ENCODE results near the gene TRAPPC13.
"Not testable (repeated sequence)": the region's sequence is repeated elsewhere in the genome, so short reads cannot be mapped to it uniquely, and the experiment has no call there.

TRAPPC13 gene, protein sequence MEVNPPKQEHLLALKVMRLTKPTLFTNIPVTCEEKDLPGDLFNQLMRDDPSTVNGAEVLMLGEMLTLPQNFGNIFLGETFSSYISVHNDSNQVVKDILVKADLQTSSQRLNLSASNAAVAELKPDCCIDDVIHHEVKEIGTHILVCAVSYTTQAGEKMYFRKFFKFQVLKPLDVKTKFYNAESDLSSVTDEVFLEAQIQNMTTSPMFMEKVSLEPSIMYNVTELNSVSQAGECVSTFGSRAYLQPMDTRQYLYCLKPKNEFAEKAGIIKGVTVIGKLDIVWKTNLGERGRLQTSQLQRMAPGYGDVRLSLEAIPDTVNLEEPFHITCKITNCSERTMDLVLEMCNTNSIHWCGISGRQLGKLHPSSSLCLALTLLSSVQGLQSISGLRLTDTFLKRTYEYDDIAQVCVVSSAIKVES

GRCh38 chr5:65624571-65625555 is at the start of gene TRAPPC13, which contains the start of gene SHLD3:
Gene TRAPPC13 (plus strand): TSS chr5:65625027. CDS start chr5:65625061, 34 bp downstream.
Gene SHLD3 (plus strand): TSS chr5:65625027. CDS start chr5:65629588, 4,561 bp downstream.
- peak; percentile 87 for DNase-seq

GRCh38 chr5:65577141-65577540 is 47.7 kb upstream of the TRAPPC13 start:
- DNase-seq: no peak

GRCh38 chr5:65588694-65589093 is 36.1 kb upstream of the TRAPPC13 start:
- DNase-seq: no peak

DNA sequence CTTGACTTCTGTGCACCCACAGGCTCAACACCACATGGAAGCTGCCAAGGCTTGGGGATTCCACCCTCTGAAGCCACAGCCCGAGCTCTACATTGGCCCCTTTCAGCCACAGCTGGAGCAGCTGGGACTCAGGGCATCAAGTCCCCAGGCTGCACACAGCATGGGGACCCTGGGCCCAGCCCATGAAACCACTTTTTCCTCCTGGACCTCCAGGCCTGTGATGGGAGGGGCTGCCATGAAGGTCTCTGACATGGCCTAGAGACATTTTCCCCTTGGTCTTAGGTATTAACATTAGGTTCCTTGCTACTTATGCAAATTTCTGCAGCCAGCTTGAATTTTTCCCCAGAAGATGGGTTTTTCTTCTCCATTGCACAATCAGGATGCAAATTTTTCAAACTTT is 23.1 kb upstream of the TRAPPC13 start:
- not testable (repeated sequence) for DNase-seq

- DNase-seq: no peak
Observed at GRCh38 chr5:65611524-65611923, 13.3 kb upstream of the TRAPPC13 start.

DNA sequence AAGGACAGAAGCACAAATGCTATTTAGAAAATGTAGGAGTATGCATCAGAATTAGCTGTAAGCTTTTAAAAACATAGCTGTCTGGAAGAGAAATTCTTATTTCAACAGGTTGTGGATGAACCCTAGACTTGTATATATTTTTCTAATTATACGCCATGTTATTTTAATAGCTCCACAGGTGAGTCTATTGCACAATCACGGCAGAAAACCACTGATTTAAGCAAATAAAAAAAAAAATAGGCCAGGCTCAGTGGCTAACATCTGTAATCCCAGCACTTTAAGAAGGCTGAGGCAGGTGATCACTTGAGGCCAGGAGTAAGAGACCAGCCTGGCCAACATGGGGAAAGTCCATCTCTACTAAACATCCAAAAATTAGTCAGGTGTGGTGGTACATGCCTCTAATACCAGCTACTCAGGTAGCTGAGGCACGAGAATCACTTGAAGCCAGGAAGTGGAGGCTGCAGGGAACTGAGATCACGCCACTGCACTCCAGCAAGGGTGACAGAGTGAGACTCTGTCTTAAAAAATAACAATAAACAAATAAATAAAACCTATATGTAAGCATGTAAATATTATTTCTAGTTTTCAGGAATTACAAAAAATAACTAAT is 12.4 kb upstream of the TRAPPC13 start:
- DNase-seq: no peak

DNA sequence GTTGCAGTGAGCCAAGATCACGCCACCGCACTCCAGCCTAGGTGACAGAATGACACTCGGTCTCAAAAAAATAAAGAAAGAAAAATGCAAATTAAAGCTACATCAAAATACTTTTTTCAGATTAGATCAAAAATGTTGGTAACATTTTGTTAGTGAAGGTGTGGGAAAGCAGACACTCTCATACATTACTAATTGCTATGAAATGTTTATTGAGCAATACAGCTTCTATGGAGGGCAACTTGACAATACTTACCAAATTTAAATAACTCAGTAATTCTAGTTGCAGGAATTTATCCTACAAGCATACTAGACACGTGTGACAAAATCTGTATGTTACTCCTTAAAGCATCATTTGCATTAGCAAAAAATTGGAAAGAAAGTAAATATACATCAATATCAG is 4.8 kb upstream of the TRAPPC13 start:
- DNase-seq: no peak

DNA sequence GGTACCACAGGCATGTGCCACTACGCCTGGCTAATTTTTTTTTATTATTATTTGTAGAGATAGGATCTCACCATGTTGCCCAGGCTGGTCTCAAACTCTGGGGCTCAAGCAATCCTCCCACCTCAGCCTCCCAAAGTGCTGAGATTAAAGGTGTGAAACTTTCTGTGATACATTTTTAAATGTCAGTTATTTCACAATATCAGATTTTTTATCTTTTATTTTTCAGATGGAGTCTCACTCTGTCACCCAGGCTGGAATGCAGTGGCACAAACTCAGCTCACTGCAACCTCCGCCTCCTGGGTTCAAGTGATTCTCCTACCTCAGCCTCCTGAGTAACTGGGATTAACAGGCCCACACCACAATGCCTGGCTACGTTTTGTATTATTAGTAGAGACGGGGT is 2.9 kb upstream of the TRAPPC13 start:
- DNase-seq: not testable (repeated sequence)

GRCh38 chr5:65623482-65623881 is 1.3 kb upstream of the TRAPPC13 start:
- DNase-seq: no peak

DNA sequence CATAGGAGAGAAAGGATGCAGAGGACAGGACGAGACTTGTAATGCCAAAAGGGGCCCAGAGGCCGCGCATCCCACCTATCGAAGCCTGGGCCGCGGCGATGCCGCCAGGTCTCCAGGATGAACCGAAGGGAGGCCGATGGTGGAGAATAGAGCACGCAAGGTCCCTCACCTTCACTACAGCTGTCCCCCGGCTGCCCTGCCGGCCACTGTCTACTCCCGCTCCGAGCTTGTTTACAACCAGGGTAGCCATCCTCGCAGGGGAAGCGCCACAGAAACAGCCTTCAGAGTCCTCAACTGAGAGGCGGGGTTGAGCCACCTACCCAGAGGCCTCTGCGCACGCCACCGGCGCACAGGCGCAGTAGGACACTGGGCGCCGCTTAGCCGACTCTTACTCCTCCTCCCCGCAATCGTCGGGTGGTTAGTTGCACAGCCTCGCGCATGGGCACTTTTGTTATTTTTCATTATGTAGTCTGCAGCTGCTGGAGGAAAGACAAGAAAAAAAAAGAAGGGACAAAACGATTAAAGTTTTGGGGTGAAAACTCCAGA is 729 bp upstream of the TRAPPC13 start, which contains the start of gene TRIM23:
Gene TRIM23, minus strand, starts transcription at position 309 of the 546 bp plus-strand sequence. Its CDS starts 59 bp downstream, at position 250.
- DNase-seq: peak; percentile 92

GRCh38 chr5:65625743-65626142 is 916 bp downstream of the TRAPPC13 start:
- DNase-seq: no peak

DNA sequence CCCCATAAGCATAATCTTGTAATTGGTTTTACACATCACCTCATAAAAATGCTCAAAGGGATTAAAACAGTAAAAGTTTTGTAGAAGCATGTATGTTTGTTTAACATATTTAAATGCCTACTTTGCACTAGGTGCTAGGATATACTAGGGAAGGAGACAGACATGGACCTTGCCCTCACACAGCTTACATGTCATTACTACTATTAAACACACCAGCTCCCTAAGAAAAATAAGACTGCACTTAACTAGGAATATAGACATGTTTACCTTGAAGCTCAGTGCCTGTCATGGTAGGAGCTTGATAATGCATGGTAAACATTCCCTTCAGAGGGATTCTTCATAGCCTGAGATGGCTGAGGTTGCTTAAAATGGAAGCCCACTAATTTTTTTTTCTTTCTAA is 6.2 kb downstream of the TRAPPC13 start:
- no peak for DNase-seq

DNA sequence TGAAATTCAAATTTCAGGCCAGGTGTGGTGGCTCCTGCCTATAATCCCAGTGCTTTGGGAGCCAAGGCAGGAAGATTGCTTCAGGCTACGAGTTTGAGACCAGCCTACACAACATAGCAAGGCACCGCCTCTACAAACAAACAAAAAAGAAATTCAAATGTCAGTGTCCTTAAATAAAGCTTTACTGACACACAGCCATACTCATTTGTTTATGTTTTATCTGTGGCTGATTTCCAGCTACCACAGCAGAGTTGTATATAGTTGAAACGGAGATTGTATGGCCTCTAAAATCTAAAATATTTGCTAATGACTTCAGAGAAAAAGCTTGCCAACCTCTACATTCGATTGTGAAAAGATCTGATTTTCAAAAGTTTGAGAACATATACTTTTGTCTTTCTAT is 15.4 kb downstream of the TRAPPC13 start:
- DNase-seq: no peak

DNA sequence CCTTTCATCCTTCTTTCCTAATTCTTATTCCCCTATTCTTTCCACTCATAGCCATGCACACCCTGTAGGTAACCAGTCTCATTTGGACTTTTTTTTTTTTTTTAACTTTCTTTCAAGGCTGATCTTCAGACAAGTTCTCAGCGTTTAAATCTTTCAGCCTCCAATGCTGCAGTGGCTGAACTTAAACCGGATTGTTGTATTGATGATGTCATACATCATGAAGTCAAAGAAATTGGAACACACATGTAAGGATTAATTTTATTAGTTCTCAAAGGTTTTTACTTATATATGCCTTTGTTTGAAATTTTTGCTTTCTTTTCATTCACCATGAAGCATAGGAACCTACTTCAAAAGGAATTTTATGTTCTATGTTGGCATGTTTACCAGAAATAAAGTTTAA is 22.1 kb downstream of the TRAPPC13 start:
- no peak for DNase-seq

DNA sequence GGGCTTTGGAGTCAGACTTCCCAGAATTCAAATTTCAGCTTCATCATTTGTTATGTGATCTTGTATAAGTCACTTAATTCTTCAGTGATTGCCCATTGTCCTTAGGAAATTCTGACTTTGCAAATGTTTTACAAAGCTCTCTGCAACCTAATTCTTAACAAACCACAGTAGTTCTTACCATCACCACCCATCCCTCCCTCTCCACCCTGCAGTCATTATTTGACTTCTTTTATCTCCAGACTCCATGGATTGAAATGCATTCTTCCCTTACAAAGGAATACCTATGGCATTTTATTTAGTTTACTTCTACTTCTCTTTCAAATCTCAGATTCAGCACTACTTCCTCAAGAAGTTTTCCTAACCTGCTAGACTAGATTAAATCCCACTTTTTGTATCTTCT is 23.1 kb downstream of the TRAPPC13 start:
- no peak for DNase-seq

DNA sequence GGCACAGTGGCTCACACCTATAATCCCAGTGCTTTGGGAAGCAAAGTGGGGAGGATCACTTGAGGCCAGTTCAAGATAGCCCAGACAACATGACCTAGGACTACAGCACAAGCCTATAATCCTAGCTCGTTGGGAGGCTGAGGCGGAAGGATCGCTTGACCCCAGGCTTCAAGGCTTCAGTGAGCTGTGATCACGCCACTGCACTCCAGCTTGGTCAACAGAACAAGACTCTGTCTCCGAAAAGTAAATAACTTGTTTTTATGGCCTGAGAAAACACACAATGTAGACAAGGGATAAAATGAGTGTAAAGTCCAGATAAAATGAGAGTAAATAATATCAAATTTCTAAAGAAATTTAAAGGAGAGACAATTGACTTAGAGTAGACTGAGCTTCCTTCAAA is 26.3 kb downstream of the TRAPPC13 start:
- DNase-seq: no peak

GRCh38 chr5:65654713-65655112 is 29.9 kb downstream of the TRAPPC13 start:
- no peak for DNase-seq

- no peak for DNase-seq
Observed at GRCh38 chr5:65663804-65664521, 39.1 kb downstream of the TRAPPC13 start.

- no peak for DNase-seq
Observed at GRCh38 chr5:65668696-65669095, 43.9 kb downstream of the TRAPPC13 start.

DNA sequence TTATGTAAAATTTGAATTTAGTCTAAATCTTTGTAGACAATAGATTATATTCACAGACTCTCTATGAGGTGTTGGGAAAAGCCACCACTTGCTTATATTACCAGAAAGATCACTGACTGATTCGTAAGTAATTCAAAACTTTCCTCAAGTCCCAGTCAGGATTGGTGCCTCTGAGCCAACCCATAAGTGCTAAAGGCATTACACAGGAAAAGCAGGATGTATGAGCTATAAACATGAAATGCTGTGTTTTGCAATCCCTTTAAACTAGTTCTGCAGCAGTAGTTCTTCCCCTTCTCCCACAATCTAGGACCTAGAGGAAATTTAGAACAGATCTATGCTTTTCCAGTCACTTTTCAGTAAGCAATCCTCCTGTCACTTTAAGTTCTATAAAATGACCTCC is 48.0 kb downstream of the TRAPPC13 start:
- no peak for DNase-seq

- DNase-seq: no peak
Observed at GRCh38 chr5:65674749-65675148, 49.9 kb downstream of the TRAPPC13 start.

GRCh38 chr5:65676056-65676455 is 51.2 kb downstream of the TRAPPC13 start:
- DNase-seq: not testable (repeated sequence)

Measured in CD4-positive, alpha-beta T cell treated with Interferon gamma for 1 hour (primary cell).